Epithelial cell of proximal tubule (primary cell): ENCODE measurements around the gene HOXB3. TPM values are rescaled to one million over a fixed set of nuclear protein-coding genes. Genes with fewer than 3 reads are reported as not detected.

Experiments
- DNase-seq: peaks from one replicate; pipeline ENCODE4 v3.0.0-alpha.2; 2011; ENCODE audit warnings: low read depth
- H3K4me3 ChIP-seq: 2 replicates; pipeline ENCODE4 v1.5.1; 2011; ENCODE audit warnings: low read depth, mild to moderate bottlenecking, low read length
- total RNA-seq: library from RNA; depleted of rRNA; stranded (reverse); fragments of >200 nt; gene quantifications from 2 replicates; pipeline ENCODE4 v1.2.3, GENCODE V29; 2015
- TF ChIP-seq, protein P1 (sequence below): conservative IDR thresholded peaks from 2 replicates; pipeline ENCODE4 v1.5.1; 2012; ENCODE audit warnings: low read depth, mild to moderate bottlenecking, low read length

The HOXB3 gene
- total RNA-seq, 1 donor from 2014 or later, result 49.9 TPM

DNA sequence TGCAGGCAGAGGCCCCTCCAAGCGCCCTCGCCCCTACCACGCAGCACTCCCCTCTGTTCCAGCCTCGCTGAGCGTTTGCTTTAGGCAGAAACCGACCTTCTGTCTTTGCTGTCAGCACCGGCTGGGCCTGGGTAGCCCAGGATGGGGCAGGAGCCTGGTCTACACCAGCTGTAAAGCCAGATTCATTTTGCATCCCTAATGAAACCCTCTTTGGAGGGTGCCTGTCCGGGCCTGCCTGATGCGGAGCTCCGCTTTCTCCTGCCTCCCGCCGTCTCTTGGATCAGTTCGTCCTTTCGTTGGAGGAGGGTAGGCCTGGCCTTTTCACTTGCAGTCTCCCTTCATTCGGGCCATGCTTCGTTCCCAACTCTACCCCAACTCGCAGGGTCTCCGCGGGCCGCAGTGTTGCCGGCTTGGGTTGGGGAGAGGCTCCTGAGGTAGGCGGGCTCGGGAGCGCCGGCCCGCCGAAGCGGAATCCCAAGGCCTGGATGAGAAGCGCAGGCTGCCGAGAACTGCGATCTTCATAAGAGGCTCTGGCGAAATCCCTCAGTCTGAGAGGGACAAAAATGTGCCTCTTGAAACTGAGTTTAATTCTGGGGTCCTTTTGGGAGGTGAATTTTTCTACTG, 29.9 kb upstream of the HOXB3 start:
- TF ChIP-seq, protein P1, sequence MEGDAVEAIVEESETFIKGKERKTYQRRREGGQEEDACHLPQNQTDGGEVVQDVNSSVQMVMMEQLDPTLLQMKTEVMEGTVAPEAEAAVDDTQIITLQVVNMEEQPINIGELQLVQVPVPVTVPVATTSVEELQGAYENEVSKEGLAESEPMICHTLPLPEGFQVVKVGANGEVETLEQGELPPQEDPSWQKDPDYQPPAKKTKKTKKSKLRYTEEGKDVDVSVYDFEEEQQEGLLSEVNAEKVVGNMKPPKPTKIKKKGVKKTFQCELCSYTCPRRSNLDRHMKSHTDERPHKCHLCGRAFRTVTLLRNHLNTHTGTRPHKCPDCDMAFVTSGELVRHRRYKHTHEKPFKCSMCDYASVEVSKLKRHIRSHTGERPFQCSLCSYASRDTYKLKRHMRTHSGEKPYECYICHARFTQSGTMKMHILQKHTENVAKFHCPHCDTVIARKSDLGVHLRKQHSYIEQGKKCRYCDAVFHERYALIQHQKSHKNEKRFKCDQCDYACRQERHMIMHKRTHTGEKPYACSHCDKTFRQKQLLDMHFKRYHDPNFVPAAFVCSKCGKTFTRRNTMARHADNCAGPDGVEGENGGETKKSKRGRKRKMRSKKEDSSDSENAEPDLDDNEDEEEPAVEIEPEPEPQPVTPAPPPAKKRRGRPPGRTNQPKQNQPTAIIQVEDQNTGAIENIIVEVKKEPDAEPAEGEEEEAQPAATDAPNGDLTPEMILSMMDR, result no peak
- no peak for DNase-seq
- H3K4me3 ChIP-seq, result peak overlapping the region; percentile 53

DNA sequence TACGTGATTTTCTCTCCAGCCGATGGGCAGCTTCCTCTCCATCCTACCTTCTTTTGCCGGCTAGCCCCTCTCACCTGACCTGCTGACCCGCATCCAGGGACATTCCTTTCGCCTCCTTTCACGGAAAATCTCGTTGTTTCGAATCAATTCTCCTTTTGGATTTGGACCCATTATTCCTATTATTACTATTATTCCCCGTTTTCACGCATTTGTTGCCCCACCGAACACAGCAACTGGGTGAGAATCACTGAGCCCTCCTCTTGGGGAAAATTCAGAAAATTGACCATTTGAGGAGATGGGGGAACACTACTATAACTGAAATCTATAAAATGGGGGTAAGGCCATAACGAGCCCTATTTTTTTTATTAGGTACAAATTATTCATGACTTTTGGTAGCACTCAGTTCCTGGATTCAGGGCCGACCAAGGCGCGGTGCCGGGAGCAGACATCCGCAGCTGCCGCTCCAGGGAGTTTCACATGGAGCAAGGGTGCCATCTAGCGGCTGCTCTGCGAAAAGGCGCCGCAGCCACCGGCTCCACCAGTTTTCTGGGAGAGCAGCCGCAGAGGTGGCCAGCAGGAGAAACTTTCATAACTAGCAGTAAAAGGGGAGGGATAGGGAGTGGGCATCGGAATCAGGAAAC, 28.3 kb upstream of the HOXB3 start:
- no peak for DNase-seq
- TF ChIP-seq, protein P1, result peak; percentile 91
- peak overlapping the region; percentile 86 for H3K4me3 ChIP-seq

DNA sequence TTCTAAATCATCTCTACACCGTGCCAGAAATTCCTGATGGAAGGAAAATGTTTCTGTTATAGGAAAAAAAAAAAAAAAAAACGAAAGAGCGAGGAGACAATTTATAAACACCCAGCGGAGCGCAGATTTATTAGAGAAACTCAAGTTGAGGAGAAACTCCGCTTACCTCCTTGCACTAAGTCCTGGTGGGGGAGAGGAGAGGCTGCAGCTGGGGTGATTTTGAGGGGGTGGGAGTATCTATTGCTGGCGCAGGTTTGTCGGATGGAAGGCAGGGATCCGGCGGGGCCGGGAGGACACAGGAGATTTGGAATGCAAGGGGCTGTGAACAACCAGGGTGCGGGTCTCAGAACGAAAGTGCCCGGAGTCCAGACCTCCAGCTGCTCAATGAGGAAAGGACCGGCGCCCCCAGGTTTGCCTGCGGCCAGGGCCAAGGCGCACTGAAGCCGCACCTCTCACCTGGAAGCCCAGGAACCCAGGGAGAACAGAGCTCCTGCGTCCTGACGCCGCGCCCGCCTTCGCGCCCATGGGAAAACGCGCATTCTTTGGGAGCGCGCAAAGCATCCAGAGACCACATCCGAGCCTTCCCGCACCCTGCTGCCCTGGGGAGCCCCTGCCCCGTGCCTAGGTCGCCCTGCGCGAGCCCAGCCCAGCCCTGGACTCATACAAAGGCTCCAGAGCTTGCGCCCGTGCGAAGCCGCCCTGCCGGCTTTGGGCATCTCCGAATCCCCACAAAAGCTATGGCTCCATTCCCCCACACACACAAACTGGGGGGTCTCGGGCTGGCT, 27.6 kb upstream of the HOXB3 start:
- H3K4me3 ChIP-seq, result peak overlapping the region; percentile 86
- TF ChIP-seq, protein P1, result no peak
- no peak for DNase-seq

DNA sequence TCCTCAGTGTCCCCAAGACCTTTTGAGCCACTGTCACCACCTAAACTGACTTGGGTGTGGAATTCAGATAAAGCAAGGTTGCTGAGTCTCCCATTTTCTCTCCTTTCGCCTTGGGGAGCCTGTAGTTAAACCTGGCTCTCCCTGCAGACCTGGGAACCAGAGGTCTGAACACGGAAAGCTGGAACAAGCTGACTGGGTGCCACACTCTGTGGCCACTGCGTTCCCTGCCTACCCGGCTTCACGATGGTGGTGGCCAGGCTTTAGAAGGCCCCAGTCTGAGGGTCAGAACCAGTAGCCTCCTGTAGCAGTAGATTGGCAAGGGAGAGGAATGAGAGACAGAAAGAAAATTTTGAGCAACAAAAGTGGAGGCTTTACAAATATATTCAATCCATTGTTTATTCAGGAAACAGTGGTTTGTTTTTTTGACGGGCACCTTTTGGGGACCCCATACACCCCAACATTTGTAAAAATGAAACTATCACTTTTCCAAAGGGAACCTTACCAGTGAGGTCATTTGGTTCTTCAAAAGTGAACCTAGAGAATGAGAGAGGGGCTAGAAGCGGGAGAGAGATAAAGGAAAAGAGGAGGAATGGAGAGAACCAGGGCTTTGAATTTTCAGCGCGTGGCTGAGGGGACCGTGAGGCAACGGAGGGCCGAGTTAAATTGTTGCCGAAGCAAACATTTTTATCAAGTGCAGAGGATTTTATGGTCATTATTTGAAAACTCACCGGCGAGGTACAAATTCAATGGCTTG, 26.9 kb upstream of the HOXB3 start:
- peak overlapping the region; percentile 86 for H3K4me3 ChIP-seq
- DNase-seq, result no peak
- TF ChIP-seq, protein P1, result no peak

DNA sequence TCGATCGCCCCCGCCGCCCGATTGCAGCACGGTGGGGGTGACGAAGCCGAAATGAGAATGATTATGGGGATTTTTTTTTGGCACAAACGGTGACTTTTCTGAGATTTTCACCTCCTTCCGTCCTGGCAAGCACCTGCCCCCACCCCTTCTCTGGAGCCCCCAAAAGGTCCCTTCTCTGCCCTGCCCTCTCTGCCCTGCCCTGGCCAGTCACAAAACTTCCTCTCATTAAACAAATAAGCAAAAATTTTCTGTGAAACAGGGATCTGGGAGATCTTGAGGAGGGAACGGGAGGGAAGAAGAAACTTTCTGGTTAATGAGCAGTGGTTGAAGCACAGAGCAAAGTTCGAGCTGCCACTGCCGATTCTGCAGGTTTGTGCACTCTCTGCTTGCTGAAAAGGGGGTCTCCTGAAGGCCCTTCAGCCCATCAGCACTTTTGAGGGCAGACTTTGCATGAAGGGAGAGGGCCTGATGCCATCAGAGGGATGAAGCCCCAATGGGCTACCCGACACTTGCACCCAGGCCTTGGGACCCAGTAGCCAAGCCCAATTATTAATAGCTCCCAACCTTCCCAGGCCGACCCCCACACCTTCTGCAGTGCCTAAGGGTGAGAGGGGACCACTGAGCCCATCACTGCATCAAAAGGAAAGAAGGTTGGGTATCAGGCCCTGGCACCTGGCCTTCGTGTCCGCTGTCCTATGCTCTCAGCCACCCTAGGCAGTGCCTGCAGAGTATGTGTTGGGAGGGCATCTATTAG, 26.1 kb upstream of the HOXB3 start:
- no peak for DNase-seq
- H3K4me3 ChIP-seq, result peak overlapping the region; percentile 86
- TF ChIP-seq, protein P1, result no peak
